ENCODE results near the gene DPEP2.
"Not testable (repeated sequence)": the region's sequence is repeated elsewhere in the genome, so short reads cannot be mapped to it uniquely, and the experiment has no call there.

Gene DPEP2
- total RNA-seq = 28.5 to 29.7 reads per million in 2 donors

- not testable (repeated sequence) for DNase-seq
These were observed at the start of gene DPEP2 for GRCh38 chr16:67998779-67999688. DPEP2 (minus strand) TSS chr16:67999484; CDS start chr16:67993212, 6,272 bp downstream.

GRCh38 chr16:68047987-68048386 is 48.7 kb upstream of the DPEP2 start:
- DNase-seq = no peak

GRCh38 chr16:68046106-68046505 is 46.8 kb upstream of the DPEP2 start:
- no peak for DNase-seq

GRCh38 chr16:68041783-68042182 is 42.5 kb upstream of the DPEP2 start:
- DNase-seq = no peak

- peak; percentile 91 for DNase-seq
These were observed 41.4 kb upstream of the DPEP2 start for GRCh38 chr16:68040506-68041288.

GRCh38 chr16:68037841-68038597 is 38.7 kb upstream of the DPEP2 start:
- DNase-seq = no peak

- DNase-seq = no peak
These were observed 35.9 kb upstream of the DPEP2 start for GRCh38 chr16:68035227-68035626.

- DNase-seq = no peak
These were observed 33.8 kb upstream of the DPEP2 start for GRCh38 chr16:68033101-68033500.

- no peak for DNase-seq
These were observed 32.7 kb upstream of the DPEP2 start for GRCh38 chr16:68031951-68032350.

GRCh38 chr16:68030108-68030507 is 30.8 kb upstream of the DPEP2 start:
- DNase-seq = not testable (repeated sequence)

- DNase-seq = no peak
These were observed 29.7 kb upstream of the DPEP2 start for GRCh38 chr16:68028996-68029395.

- peak; percentile 92 for DNase-seq
These were observed 23.6 kb upstream of the DPEP2 start, which contains the start of the genes DDX28 and DUS2 for GRCh38 chr16:68022728-68023537. DDX28 (minus strand) TSS chr16:68023232; CDS start chr16:68023202, 30 bp downstream. DUS2 (plus strand) TSS chr16:68023284; CDS start chr16:68038024, 14,740 bp downstream.

GRCh38 chr16:68022278-68022727 is 23.0 kb upstream of the DPEP2 start:
- peak; percentile 8 for DNase-seq

GRCh38 chr16:68021490-68021889 is 22.2 kb upstream of the DPEP2 start:
- no peak for DNase-seq

GRCh38 chr16:68019167-68019680 is 19.9 kb upstream of the DPEP2 start:
- DNase-seq = no peak

- no peak for DNase-seq
These were observed 16.4 kb upstream of the DPEP2 start, which contains the start of gene DPEP2NB for GRCh38 chr16:68015681-68016080. DPEP2NB (minus strand) TSS chr16:68015911; CDS start chr16:68015770, 141 bp downstream.

- DNase-seq = no peak
These were observed 14.2 kb upstream of the DPEP2 start for GRCh38 chr16:68013440-68013839.

- DNase-seq = not testable (repeated sequence)
These were observed 10.6 kb upstream of the DPEP2 start for GRCh38 chr16:68009872-68010271.

GRCh38 chr16:68009157-68009735 is 10.0 kb upstream of the DPEP2 start:
- DNase-seq = no peak

- DNase-seq = no peak
These were observed 6.6 kb upstream of the DPEP2 start for GRCh38 chr16:68005786-68006286.

- DNase-seq = no peak
These were observed 5.9 kb upstream of the DPEP2 start for GRCh38 chr16:68005211-68005610.

Measured in T-helper 9 cell (primary cell).